22Rv1 (cell line): ENCODE data around the gene WDFY2.
"Not testable (repeated sequence)": the region's sequence is repeated elsewhere in the genome, so short reads cannot be mapped to it uniquely, and the experiment has no call there.

Experiments
- H3K27ac ChIP-seq: fragments of 450-650 bp; 2 replicates; pipeline ENCODE4 v1.5.1; 2017
- ZFX ChIP-seq: fragments of 450-650 bp; IDR thresholded peaks from 2 replicates; pipeline ENCODE4 v1.6.1; 2017; ENCODE audit warnings: antibody characterized with exemption, borderline replicate concordance
- TF ChIP-seq, protein P1 (sequence below): fragments of 450-650 bp; IDR thresholded peaks from 2 replicates; pipeline ENCODE4 v1.5.1; 2017; ENCODE audit warnings: mild to moderate bottlenecking

Gene WDFY2

DNA sequence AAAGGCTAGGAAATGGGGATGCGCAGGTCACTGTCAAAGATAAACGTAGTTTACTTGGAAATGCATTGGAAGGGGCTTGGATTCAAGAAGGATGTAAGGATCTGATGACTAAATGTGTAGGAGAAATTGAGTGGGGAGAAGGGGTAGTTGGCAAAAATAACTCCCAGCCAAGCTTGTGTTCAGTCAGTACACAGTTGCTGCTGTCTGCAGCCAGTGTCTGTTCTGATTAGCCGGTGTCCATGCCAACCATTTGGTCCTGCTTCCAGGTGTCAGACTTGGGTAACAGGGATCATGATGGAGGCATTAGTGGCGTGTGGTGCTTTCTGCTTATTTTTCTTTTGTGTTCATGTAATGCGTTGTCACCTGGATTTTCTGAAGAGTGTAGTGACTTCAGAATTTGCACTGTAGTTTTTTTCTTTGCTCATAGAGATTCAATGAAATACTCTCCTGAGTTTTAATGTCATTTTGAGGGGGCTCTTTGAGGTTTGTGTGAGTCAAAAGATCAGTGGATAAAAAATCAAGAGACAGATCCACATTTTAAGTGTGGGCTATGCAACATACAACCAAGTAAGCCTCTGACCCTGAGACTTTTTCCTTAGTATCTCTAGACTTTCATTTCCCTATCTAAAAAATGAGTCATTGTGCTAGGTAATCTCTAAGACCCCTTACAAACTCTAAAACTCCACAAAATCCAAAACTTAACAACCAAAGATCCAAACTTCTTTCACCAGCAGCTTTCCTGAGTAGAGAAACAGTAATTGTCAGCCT is 103.9 kb downstream of the WDFY2 start:
- no peak overlapping the region for H3K27ac ChIP-seq
- no peak for TF ChIP-seq ZFX
- TF ChIP-seq, protein P1, sequence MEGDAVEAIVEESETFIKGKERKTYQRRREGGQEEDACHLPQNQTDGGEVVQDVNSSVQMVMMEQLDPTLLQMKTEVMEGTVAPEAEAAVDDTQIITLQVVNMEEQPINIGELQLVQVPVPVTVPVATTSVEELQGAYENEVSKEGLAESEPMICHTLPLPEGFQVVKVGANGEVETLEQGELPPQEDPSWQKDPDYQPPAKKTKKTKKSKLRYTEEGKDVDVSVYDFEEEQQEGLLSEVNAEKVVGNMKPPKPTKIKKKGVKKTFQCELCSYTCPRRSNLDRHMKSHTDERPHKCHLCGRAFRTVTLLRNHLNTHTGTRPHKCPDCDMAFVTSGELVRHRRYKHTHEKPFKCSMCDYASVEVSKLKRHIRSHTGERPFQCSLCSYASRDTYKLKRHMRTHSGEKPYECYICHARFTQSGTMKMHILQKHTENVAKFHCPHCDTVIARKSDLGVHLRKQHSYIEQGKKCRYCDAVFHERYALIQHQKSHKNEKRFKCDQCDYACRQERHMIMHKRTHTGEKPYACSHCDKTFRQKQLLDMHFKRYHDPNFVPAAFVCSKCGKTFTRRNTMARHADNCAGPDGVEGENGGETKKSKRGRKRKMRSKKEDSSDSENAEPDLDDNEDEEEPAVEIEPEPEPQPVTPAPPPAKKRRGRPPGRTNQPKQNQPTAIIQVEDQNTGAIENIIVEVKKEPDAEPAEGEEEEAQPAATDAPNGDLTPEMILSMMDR = no peak

DNA sequence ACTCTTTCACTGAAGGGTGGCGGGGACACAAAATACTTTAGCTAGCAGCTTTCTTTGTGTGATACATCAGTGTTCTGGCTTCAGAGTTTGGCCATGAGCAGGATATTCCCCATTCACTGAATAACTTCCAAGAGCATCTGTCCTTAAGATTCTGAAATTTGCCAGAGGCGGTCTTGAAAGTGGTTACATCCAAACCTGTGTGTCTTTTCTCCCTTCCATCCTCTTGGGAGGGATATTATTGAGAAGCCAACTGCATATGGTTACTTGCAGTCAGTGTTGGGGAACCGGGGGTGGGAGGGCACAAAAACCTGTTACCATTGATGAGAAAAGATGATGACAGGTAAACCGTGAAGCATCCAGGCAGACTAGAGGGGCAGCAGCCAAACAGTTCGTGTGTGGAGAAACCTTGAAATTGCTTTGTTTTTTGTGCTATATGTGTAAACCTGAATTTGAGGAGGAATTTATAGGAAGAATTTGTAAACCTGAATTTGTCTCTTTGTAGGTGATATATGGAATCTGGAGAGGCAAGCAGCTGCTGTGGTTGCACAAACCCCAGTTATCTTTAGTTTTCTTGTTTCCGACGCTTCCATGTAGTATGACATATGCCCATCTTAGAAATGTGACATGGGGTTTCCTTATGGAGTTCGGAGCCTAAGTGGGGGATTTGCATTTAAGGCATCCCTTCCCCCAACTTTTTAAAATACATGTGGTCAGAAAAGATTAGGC is 104.8 kb downstream of the WDFY2 start:
- H3K27ac ChIP-seq = no peak overlapping the region
- TF ChIP-seq, protein P1 = no peak
- TF ChIP-seq ZFX = no peak

- H3K27ac ChIP-seq = no peak overlapping the region
Measured at GRCh38 chr13:51689663-51689996, 105.4 kb downstream of the WDFY2 start.

GRCh38 chr13:51695677-51696076 is 111.4 kb downstream of the WDFY2 start:
- H3K27ac ChIP-seq = not testable (repeated sequence)

More at GRCh38 chr13:51689663-51689996, 105.4 kb downstream of the WDFY2 start:
- TF ChIP-seq ZFX = no peak
- TF ChIP-seq, protein P1 = no peak

DNA sequence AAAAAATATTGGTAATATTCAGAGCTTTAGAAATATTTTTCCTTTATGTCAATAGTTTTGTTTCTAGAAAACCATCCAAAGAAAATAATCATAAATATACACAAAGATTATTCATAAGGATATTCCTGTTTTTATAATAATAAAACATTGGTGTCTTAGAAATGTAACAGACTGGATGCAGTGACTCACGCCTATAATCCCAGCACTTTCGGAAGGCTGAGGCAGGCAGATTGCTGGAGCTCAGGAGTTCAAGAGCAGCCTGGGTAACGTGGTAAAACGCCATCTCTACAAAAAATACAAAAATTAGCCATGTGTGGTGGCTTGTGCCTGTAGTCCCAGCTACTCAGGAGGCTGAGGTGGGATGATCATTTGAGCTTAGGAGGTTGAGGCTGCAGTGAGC is 112.9 kb downstream of the WDFY2 start:
- H3K27ac ChIP-seq = no peak overlapping the region

GRCh38 chr13:51697855-51698254 is 113.6 kb downstream of the WDFY2 start:
- no peak for TF ChIP-seq ZFX
- H3K27ac ChIP-seq = no peak overlapping the region

More for the DNA sequence above, 112.9 kb downstream of the WDFY2 start:
- no peak for TF ChIP-seq ZFX
- TF ChIP-seq, protein P1 = no peak

DNA sequence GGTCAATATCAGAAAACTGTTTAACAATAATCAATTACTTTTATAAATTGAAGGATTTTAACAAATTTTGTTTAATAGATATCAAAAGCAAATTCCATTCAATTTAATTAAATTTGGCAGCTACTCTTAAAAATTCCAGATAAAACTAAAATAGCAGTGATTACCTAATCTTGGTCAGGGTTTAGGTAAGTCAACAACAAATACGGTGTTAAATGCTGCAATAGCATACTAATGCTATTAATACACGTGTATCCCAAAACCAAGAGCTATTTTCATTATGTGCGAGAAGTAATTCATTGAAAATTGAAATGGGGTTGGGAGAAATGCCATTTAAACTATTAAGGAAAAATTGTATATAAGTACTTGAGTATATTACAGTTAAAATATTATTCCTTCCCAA is 114.1 kb downstream of the WDFY2 start:
- no peak for TF ChIP-seq ZFX
- TF ChIP-seq, protein P1 = no peak
- H3K27ac ChIP-seq = no peak overlapping the region

DNA sequence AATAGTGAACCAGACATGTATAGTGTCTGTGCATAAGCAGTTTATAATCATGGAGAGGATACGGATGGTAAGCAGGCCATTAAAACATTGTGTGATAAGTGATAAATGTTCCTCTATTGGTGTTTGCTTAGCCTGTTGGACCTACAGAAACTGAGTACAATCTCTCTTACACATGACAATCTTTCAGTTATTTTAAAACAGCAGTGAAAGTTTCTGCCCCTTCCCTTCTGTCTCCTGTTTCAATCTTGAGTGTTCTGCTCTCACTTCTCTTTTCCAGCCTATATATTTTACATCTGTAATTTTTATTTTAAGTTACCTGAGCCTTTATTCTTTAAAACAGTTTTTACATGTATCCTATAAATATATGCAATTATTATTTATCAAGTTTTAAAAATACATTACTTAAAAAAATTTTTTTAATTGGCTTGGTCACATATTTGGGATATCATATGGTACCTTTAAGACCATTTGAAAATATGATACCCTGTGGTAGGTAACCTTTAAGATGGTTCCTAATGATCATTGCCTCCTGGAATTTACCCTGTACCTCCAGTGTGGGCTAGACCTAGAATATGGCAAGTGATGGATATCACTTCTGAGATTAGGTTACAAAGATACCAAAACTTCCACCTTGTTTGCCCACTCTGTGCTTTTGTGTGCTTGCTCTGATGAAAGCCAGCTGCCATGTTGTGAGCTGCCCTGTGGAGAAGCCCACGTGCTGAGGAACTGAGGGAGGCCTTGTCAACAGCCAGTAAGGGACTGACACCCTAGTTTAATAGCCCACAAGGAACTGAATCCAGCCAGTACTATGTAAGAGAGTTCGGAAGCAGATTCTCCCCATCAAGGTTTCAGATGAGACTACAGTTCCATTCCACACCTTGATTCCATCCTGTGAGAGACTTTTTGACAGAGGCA is 120.4 kb downstream of the WDFY2 start:
- H3K27ac ChIP-seq = no peak overlapping the region
- TF ChIP-seq, protein P1 = no peak
- TF ChIP-seq ZFX = no peak
